NCI-H345 treated with DMSO at 0.1 percent for 48 hours (cell line): Measurements from ENCODE around the gene PRDM9.
"Not testable (repeated sequence)": the region's sequence is repeated elsewhere in the genome, so short reads cannot be mapped to it uniquely, and the experiment has no call there.

Experiments
- DNase-seq: peaks from one replicate; lab custom pipeline; 2025; ENCODE audit not compliant: unreplicated experiment; lab: John Stamatoyannopoulos, UW

PRDM9 gene

GRCh38 chr5:23527216-23527920 is 20.0 kb downstream of the PRDM9 start:
- DNase-seq = not testable (repeated sequence)

- no peak for DNase-seq
Observed at GRCh38 chr5:23528677-23529076, 21.3 kb downstream of the PRDM9 start.

GRCh38 chr5:23530571-23530970 is 23.2 kb downstream of the PRDM9 start:
- DNase-seq = no peak

- DNase-seq = no peak
Observed at GRCh38 chr5:23571059-23571458, 63.6 kb downstream of the PRDM9 start.
